ENCODE results near the gene SEMA3G.

Gene SEMA3G

DNA sequence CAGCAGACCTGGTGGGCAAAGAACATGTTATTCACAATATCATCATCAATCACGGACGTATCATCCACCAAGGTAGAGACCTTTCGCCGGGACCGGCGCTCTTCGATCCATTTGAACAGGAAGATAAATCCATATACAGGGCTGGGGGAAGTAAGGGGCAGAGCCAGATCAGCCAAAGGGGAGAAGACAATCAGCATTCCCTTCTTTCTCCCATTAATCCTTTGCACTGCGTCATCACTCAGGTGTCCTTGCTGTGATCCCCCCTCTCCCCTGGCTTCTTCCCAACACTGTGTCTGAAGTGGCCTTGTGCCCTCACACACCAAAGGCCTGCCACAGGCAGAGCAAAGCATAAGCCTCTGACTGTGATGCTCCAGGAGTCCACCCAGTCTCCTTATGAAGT, 36.4 kb downstream of the SEMA3G start:
- no peak for DNase-seq

DNA sequence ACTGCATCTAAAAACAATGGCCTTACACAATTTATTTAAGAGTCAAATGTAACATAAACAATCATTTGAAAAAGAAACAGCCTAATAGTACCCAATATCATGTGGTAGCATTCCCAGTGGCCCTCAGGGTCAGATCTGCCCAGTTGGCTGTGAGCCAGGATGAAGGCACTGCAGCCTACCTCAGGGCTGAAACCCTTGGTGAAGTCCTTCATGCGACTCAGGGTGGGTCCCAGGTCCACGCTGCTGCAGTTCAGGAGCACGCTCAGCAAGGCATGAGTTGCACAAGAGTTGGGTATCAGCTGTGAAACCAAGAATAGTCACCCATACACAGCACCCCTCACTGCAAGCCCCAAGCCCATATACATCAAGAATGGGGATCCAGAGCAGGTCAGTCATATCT, 37.1 kb downstream of the SEMA3G start:
- DNase-seq, result no peak

DNA sequence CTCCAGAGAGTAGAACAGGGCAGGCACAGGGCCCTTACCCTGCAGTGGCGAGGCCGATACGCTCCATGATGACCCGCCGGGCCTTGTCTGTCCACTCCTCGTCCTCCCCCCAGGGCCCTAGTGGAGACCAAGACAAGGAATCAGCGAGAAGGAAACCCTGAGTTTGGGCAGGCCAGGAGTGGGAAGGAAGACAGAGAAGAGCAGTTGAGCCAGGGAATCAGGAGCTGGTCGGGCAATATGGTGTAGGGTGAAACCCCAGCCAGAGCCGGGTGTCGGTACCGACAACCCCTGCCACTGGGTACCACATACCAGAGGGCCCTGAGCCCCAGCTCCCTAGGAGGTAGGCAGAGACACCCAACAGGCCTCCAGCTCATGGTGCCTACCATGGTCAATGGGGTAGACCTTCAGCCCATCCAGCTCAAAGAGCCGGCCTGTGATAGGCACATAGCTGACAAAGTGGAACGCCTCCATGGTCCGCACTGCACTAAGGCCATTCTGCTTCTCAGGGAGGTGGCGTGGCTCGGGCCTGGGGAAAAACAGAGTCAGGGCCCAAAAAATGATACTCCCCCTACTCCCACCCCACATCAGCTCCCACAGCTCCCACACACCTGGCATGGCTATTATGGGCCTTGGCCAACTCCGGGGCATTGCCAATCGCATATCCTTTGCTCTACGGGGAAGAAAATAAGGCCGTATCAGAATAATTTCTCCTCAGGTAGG, 38.0 kb downstream of the SEMA3G start:
- DNase-seq, result no peak

DNA sequence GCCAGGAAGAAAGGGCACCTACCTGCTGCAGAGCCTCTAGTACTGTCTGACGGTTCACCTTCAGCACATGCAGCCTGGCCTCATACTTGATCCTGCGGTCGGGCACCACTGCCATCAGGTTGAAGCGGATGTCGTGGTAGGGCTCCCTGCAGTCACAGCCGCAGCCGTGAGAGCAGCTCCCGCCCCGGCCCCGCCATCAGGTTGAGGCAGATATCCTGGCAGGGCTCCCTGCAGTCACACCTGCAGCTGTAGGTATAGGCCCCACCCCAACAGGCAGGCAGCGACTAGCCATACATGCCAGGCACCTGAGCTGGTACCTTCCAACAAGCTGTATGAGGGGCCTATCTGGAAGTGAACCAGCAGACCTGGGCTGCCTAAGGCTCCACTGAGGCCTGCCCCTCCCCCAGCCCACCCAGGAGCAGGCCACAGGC, 38.7 kb downstream of the SEMA3G start:
- DNase-seq, result no peak

GRCh38 chr3:52405601-52406110, 39.2 kb downstream of the SEMA3G start:
- no peak for DNase-seq

- DNase-seq, result no peak
Measured at GRCh38 chr3:52405066-52405465, 39.8 kb downstream of the SEMA3G start.

DNA sequence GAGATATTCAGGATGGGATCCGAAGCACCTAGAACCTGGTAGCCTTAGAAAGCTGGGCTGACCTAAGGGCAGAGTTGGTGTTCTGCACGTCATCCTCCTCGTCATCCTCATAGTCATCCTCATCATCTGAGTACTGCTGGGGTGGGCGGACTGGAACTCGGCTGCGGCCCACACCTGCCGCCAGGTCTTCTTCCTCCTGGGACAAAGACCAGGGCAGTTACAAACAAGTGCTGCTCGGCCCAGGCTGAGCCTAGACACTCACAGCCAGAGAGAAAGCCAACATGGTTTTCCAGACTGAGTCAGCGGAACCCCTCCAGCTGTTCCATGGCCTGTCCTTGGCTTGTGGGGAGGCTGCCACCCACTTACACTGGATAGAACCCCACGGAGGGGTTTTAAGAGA, 40.5 kb downstream of the SEMA3G start:
- DNase-seq, result no peak

GRCh38 chr3:52403955-52404354, 40.9 kb downstream of the SEMA3G start:
- no peak for DNase-seq

GRCh38 chr3:52403271-52403841, 41.5 kb downstream of the SEMA3G start:
- DNase-seq, result no peak

DNA sequence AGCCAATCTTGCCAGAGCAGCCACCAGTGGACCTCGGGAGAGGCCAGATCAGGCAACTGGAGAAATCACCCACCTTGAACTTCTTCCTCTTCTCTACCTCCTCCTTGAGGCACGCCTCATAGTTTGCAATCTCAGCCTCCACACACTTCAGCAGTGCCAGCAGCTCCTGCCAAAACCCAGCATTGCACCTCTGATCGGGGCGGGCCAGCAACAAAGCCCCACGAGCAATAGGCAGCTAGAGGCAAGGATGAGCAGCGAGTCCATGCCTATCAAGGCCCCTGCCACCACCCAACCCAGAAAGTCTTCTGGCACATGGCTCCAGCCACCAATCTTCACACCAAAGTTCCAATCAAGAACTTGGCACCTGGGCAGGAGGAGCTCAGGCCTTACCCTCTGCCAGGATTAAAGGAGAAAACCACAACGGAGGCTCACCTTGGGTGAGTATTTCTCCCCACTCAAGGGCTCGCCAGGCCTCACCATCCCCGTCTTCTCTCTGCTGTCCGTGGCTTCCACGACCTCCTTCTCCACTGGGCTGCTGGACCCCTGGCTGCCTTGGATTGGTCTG, 42.1 kb downstream of the SEMA3G start:
- DNase-seq, result no peak

DNA sequence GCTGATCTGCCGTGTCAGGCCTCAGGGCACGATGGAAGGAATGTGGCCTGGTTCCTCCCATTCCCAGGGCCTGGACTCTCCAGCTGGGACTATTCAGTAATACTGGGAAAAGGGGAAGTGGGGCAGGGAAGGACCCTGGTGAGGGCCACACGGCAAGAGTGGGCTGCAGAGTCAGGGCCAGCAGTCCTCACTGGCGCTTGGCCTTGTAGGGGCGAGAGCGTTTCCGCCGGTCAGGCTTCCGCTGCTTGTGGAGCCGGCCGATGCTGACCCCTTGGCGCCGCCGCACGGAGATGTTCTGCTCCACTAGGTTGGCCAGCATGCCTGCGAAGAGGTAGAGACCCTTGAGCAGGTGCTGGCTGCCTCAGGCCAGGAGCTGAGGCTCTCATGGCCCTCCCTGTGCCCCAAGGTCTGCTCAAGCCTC, 42.8 kb downstream of the SEMA3G start:
- no peak for DNase-seq

DNA sequence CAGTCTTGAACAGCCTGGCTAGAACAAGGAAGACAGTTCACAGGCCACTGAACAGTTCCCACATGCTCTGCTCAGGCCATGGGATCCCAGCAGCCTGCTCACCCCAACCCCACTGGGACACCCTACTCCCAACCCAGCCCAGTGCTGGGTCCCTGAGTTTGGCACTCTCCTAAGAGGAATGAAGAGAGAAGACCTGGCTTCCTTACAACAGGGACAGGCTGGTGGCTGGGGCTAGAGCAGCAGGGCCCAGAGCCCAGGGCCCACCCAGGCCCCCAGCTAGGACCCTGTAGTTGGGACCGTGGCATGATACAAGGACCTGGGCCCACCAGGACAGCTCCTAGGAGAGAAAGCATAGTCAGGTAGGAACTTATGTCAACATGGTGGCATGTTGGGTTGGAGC, 43.4 kb downstream of the SEMA3G start:
- DNase-seq, result no peak

DNA sequence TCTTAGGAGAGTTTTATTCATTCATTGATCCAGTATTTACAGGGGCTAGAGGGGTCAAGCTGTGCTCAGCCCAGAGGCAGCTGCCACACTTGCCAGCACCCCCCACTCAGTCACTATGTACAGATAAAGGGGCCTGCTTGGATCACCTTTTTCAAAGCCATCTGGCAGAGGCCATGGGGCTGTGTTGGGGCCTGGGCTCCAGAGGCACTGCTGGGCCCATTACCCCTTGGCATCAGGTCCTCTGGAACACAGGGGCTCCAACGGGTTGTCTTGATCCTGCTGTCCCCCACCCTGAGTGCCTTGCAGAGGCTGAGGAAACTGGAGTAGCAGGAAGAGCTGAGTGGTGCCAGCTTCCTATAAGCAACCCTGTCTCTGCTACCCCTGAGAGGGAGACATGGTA, 43.9 kb downstream of the SEMA3G start:
- no peak for DNase-seq

- DNase-seq, result no peak
Measured at GRCh38 chr3:52400275-52400793, 44.6 kb downstream of the SEMA3G start.

DNA sequence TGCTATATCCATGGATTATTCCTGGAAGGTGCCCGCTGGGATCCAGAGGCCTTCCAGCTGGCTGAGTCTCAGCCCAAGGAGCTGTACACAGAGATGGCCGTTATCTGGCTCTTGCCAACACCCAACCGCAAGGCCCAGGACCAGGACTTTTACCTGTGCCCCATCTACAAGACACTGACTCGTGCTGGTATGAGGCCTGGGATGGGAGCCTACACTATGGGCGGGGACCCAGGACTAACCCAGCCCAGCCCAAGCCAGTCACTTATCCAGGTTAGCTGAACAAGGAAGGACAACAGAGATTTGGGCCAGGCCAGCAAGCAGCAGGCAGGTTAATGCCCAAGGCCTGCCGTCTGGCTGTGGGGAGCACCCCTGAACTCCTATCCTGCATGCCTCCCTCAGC, 45.3 kb downstream of the SEMA3G start:
- no peak for DNase-seq

- DNase-seq, result no peak
Measured at GRCh38 chr3:52399131-52399530, 45.8 kb downstream of the SEMA3G start.

GRCh38 chr3:52398670-52399081, 46.2 kb downstream of the SEMA3G start:
- DNase-seq, result no peak

- no peak for DNase-seq
Measured at GRCh38 chr3:52397676-52398399, 47.1 kb downstream of the SEMA3G start.

- DNase-seq, result no peak
Measured at GRCh38 chr3:52396907-52397591, 47.9 kb downstream of the SEMA3G start.

- DNase-seq, result no peak
Measured at GRCh38 chr3:52396011-52396906, 48.6 kb downstream of the SEMA3G start.

DNA sequence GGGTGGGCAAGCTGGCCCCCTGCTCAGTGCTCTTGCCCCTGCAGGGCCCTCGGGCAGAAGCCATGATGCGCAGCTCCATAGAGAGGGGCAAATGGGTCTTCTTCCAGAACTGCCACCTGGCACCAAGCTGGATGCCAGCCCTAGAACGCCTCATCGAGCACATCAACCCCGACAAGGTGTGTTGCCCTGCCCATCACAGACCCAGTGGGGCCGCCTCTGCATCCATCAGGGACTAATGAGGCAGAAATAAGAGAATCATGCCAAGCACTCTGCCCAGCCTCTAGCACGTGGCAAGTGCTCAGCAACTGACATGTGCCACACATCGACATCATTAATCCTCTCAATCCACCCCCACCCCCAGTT, 49.4 kb downstream of the SEMA3G start:
- DNase-seq, result no peak
